Kasumi-1 (cell line): ENCODE results near the gene FREM1.

Experiments
- DNase-seq, 2 experiments: peaks; one replicate each; lab custom pipeline; 2025; lab: John Stamatoyannopoulos, UW

FREM1 gene

GRCh38 chr9:14756291-14756690, 153.9 kb downstream of the FREM1 start:
- DNase-seq, result no peak

DNA sequence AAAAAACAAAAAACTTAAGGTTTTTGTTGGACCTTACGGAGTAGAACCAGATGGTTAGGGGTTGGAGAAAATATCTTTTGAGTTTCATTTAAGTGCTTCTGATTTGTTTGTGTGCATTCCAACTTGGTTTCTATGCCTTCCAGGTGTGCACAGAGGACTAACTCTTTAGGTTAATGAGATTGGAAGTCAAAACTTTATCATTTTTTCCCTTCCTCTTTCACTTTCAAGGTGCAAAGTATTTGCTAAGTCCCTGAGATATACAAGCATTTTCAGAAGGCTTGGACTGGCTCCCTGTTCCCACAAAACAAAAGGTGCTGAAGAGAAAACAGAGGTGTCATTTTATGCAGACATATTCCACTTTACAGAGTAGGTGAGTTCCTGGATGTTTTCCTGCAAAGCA, 157.4 kb downstream of the FREM1 start:
- no peak for DNase-seq

- DNase-seq, result no peak
Measured at GRCh38 chr9:14752271-14752670, 158.0 kb downstream of the FREM1 start.

DNA sequence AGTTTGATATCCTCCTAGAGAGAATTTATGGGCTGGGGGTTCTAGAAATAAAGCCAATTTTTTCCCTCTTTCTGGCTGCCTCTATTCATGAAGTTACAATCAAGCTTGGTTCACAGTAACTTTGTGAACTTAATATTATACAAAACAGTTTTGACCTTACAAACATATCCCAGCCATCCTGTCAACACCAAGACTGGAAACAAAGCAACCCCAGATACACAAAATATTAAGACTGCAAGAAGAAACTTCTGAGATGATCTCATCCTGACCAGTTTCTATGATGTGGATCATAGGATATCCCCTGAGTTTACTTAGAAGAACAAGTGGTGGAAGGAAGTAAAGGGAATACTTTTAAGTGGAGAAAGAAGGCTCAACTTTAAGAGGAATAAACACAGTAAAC, 159.4 kb downstream of the FREM1 start:
- DNase-seq, result no peak

DNA sequence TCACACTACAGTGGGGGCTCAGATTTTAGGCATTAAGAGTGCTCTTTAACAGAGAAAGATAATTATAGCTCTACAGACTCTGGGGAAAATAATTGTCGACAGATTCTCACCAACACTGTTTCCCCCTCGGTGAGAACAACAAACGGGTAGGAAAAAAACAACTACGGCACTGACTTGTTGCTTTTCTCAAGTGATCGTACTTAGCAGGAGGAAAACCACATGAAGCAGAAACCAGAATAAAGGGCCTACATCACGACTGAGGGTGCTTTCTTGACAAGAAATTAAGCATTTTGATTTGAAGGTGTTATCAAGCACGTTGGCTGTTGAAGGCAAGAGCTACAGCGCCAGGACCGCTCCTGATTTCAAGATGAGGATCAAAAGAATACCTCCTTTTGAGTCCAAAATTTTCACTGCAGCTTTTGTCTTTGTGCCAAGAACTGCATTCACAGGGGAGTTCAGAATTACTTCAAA, 160.5 kb downstream of the FREM1 start:
- DNase-seq, result no peak

DNA sequence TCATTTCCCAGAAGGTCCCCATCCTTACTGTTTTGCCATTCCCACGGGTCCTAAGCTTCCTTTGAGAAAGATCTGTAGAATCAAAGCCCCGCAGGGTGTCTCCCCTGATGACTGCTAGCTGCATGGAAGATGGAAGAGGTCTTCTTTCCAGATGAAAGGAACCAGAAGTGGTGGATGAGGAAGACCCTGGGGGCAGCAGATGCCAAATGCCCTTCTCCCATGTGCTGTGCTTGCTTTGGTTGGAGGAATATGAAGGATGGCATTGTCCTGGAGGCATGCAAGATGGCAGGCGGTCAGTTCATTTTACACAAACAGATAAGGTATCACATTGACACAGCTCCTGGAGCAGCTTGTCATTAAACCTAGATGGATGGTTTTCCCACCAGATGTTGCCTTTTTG, 161.9 kb downstream of the FREM1 start:
- DNase-seq, result no peak

GRCh38 chr9:14747111-14747510, 163.1 kb downstream of the FREM1 start:
- no peak for DNase-seq

DNA sequence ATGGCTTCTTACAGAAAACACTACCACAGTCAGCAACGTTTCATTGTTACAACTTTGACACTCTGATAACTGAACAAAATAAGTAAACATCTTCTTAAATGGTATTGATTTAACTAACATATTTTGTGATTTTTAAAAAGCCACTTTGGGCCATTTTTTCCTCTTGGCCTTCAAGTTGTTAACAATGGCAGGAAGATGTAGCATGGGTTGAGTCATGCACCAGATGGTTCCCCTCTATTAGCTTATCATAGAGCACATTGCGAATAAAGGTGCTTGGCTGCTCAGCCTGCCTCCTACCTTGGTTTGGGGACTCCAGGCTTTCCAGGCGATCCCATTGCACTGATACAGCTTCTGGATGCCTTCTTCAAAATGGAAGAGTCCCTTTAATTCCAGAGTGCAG, 163.6 kb downstream of the FREM1 start:
- DNase-seq, result no peak

GRCh38 chr9:14744768-14745167, 165.5 kb downstream of the FREM1 start:
- DNase-seq, result no peak

GRCh38 chr9:14741369-14741768, 168.9 kb downstream of the FREM1 start:
- DNase-seq, result no peak

- no peak for DNase-seq
Measured at GRCh38 chr9:14733133-14733532, 177.1 kb downstream of the FREM1 start.

DNA sequence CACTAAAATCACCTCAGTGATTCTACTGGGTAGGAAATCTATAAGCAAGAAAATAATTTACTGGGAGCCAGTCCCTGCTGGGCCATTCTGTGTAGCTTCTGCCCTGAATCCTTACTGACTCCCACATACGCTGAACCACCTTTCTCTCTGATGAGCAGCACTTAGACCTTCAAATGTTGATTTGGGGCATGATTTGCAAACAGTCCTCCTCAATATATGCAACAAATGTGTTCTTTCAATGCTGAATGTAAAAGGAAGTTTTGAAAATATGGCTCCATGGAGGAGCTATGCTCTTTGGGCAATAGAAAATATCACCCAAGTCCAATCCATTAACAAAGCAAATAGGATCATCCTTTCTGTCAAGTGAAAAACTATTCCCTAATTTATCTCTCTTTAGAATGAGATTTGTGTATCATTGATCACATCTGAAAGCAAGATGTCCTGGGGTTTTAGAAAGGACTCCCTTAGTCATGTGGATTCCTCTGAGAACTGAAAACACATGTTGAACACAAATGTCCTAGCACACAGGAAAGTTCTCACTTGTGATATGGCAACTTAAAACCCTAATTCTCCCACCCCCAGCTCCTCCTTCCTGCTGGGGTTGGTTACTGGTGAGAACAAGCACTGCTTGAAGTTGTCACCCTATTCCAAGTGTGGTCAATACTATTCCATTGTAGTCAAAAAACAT, 178.8 kb downstream of the FREM1 start:
- no peak for DNase-seq

- DNase-seq, result no peak
Measured at GRCh38 chr9:14730461-14730898, 179.7 kb downstream of the FREM1 start.

- no peak for DNase-seq
Measured at GRCh38 chr9:14723301-14723700, 186.9 kb downstream of the FREM1 start.

- DNase-seq, result no peak
Measured at GRCh38 chr9:14722391-14723035, 187.7 kb downstream of the FREM1 start, which contains the start of gene CER1. Gene CER1 (minus strand): TSS chr9:14722733. CDS start chr9:14722672, 61 bp downstream.

GRCh38 chr9:14719231-14719923, 190.9 kb downstream of the FREM1 start:
- no peak for DNase-seq

DNA sequence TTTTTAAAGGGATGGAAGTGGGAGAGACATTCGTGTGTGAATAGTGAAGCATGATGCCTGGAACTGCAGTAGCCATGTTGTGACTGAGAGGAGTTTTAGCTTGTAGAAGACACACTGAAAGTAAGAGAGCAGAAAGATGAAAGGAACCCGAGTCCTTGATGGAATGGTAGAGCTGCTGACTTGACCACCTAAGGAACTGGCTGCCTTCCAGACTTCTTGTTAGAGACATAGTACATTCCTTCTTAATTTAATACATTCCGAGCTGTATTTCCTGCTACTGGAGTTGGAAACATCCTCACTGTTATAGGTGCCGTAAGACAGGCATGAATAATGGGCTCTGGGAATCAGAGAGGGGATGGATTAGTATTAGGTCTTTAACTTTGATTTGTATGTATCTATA, 195.1 kb downstream of the FREM1 start:
- no peak for DNase-seq

GRCh38 chr9:14713187-14713767, 197.0 kb downstream of the FREM1 start:
- no peak for DNase-seq

- DNase-seq, result no peak
Measured at GRCh38 chr9:14710804-14711203, 199.4 kb downstream of the FREM1 start.

DNA sequence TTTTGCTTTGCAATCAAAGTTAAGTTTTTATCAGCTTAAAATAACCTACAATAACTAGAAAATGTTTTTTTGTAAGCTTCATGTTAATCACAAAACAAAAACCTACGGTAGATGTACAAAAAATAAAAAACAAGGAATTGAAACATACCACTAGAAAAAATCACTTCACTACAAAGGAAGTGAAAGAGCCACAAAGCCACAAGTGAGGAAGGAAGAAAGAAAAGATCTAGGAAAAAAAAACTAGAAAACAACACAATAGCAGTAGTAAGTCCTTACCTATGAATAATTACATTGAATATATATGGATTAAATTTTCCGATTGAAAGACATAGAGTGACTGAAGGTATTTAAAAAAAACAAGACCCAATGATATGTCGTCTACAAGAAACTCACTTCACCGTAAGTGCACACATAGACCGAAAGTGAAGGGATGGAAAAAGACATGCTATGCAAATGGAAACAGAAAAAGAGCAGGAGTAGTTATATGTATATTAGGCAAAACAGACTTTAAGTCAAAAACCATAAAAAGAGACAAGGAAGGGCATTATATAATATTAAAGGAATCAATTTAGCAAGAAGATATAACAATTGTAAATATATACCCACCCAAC, 203.6 kb downstream of the FREM1 start:
- no peak for DNase-seq

DNA sequence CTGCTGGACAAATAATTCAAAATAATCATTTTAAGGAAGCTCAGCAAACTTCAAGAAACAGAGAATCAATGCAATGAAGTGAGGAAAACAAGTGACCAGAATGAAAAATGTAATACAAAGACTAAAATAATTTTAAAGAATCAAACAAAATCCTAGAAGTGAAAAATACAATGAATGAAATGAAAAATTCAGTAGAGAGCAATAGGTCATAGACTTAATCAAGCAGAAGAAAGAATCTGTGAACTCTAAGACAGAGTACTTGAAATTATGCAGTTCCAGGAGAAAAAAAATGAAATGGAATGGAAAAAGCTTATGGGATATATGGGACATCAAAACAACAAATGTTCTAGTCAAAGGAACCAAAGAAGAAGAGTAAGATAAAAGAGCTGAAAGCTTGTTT, 205.1 kb downstream of the FREM1 start:
- no peak for DNase-seq

GRCh38 chr9:14704281-14704680, 205.9 kb downstream of the FREM1 start:
- no peak for DNase-seq
